G401 (cell line): ENCODE measurements around the gene MND1. TPM values are rescaled to one million over a fixed set of nuclear protein-coding genes. Genes with fewer than 3 reads are reported as not detected.

Source experiments
- DNase-seq: peaks from one replicate; pipeline ENCODE4 v3.0.0-alpha.2; 2015; ENCODE audit warnings: low spot score
- in situ Hi-C: cut with HindIII; loops from 2 replicates; pipeline ENCODE4 v1.10.0; 2016; ENCODE audit warnings: low sequenced_read_pairs, mixed read lengths
- total RNA-seq: library from RNA; depleted of rRNA; stranded (reverse); fragments of >200 nt; shearing (Covaris generic); gene quantifications from 2 replicates; pipeline ENCODE4 v1.2.3, GENCODE V29; 2014

The MND1 gene
- total RNA-seq, 1 experiment from 2014 or later: 16.2 TPM

DNA sequence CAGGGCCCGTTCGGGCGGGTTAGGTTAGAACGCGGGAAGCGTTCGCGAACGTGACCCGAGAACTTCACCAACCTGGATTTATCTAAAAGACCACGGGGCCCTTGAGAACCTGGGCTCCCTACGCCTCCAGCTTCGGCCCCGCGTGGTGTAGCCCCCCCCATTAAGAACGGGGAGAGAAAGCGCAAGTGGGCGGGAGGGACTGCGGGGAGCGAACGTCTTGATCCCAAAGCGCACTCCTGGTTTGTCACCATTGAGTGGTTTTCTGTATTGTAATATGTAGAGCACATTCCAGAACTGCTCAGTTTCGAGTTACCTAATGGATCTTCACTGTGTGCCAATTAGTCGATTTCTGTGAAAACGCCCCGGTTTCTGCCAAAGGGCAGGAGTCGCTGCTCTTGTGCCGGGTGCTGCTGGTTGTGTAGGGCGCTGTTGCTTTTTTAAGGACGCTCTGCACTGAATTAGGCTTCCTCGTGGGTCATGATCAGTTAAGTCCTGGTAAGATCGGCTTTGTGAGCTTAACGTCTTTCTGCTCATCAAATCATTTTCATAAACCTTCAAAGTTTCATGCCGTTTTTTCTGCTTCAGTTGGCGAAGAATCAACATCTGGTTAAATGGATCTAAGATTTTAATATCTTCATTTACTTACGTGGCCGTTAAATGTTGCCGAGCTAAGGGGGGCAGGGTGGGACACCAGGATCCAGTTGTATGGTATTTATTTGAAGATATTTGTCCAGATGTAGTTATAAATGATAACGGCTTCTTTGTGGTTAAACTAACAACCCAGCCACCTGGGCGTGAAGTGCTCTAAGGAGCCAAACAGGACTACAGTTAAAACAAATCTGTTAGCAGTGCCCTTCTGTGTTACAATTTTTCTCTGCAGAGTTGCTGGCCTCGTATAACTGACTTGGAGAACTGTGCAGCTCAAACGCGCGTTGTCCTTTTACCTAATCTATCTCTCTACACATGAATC lies 809 bp downstream of the MND1 start:
- in situ Hi-C loops: no loop called here
- peak; percentile 53 for DNase-seq

DNA sequence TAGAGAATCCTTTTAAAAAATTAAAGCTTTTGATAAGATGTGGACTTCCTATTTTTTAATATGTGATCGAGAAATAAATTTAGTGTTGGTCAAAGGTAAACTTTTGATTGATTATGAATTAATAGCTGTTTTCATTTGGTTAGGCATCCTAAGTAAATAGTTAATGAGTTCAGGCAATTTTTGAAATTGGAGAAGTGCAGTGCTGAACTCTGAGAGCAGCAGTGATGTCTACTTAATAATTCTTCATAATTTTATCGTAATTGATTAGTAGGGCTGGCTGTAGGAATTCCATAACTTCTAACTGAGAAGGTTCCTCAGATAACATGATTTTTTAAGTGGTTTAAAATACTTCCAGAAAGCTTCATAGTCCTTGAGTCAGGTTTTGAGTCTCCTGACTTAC lies 1.5 kb downstream of the MND1 start:
- in situ Hi-C loops: no loop called here
- no peak for DNase-seq

DNA sequence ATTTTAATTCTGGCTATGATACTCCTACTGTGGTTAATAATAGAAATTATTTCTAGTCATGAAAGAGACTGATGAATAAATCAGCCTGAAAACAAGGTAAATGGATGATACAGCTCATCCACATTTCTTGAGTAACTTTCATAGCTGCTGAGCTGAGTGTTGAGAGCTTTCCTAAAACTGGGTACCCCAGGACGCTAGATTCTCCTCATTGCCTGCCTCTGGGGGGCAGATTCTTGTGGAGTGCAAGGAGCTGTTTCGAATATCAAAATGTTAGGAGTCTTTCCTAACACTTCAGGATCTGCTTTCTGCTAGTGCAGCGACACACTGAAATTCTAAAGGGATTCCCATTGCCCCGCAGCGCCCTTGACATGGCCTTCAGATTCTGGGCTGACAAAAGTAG lies 2.1 kb downstream of the MND1 start:
- in situ Hi-C loops: no loop called here
- no peak for DNase-seq

- DNase-seq: no peak
- in situ Hi-C loops: no loop called here
Measured at GRCh38 chr4:153347117-153347516, 2.6 kb downstream of the MND1 start.

GRCh38 chr4:153348006-153348405 lies 3.5 kb downstream of the MND1 start:
- in situ Hi-C loops: no loop called here
- DNase-seq: no peak

DNA sequence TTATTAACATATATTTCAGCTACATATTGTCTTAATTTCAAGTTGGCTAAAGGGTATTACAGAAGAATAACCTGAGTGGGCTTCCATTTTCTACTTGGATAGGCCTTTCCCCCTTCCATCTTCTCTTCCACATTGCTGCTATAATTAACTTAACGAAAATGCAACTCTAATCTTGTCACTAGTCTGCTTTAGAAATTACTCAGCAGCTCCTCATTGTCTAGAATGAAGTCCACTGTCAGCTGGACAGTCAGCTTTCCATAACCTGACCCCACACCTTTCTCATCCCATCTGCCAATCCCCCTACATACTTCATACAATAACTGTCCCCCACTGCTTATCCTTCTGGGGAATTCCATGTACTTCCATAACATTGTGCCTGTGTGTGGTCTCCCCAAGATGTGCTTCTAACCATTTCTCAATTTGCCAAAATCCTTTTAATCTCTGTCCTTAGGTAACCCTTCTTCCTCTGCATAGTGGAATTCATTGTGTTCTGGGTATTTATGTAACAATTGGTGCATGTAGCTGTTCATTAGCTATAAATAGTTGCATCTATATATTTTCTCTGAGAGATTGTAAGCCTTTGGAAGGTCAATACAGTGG lies 4.8 kb downstream of the MND1 start:
- in situ Hi-C loops: no loop called here
- no peak for DNase-seq

DNA sequence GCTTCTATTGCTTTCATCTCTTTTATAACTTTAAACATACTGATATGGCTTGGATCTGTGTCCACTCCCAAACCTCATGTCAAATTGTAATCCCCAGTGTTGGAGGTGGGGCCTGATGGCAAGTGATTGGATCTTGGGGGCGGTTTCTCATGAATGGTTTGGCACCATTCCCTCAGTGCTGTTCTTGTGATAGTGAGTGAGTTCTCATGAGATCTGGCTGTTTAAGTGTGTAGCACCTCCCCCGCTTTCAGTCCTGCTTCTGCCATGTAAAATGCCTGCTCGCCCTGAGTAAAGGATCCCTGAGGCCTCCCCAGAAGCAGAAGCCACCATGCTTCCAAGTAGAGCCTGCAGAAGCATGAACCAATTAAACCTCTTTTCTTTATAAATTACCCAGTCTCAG lies 17.7 kb downstream of the MND1 start:
- DNase-seq: no peak
- in situ Hi-C loops: no loop called here

- in situ Hi-C loops: no loop called here
- no peak for DNase-seq
Measured at GRCh38 chr4:153364061-153364460, 19.6 kb downstream of the MND1 start.

DNA sequence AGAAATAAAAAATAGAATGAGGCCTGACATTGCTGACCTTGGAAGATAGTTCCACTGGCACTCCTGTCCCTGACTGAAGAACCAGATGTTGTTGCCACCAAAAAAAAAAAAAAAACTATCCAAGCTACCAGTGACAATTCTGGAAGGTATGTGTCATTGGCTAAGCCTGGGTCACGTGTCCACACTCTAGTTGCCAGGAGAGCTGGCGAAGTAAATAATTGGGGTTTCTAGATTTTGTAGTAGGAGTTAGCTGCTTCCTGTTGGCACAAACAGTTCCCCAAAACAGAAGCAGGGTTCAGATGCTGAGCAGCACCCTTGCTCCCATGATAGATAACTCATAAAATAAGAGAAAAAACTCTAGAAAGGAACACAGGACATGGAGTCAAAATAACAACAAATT lies 20.5 kb downstream of the MND1 start:
- in situ Hi-C loops: no loop called here
- no peak for DNase-seq

DNA sequence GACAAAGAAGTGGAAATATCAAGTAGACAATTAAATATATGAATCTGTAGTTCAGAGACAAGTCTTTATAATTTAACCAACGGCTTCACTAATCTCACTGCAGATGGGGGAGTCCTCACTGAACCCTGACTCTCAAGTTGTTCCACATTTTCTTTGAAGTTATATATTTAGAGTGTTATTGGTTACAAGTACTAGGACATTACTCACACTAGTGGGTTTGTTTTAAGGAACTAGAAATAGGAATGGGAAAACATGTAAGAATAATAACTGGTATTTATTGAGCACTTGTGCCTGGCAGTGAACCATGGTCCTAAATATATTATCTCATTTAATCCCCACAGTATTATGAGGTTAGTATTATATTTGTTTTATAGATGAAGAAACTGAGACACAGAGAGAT lies 22.0 kb downstream of the MND1 start:
- no peak for DNase-seq
- in situ Hi-C loops: no loop called here

DNA sequence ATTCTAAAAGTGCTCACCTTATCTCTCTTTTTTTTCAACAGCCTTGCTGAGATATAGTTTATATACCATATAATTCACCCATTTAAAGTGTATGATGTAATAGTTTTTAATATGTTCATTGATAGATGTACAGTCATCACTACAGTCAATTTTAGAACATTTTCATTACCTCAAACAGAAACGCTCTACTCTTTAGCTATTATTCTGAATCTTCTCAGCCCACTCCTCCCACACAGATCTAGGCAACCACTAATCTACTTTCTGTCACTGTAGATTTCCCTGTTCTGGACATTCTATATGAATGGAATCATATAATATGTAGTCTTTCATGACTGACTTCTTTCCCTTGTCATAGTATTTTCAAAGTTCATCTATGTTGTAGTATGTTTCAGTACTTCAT lies 22.6 kb downstream of the MND1 start:
- in situ Hi-C loops: no loop called here
- no peak for DNase-seq

DNA sequence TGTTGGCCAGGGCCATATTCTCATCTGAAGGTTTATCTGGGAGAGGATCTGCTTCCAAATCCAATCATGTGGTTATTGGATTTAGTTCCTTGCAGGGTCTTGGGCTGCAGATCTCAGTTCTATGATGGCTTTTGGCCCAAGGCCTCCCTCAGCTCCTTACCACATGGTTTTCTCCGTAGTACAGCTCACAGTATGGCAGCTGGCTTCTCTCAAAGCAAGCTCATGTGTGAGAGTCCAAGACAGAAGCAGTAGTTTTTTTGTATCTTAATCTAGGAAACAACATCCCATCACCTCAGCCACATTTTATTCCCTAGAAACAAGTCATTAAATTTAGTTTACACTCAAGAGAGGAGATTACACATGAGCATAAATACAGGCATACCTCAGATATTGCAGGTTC lies 24.5 kb downstream of the MND1 start:
- in situ Hi-C loops: no loop called here
- no peak for DNase-seq

DNA sequence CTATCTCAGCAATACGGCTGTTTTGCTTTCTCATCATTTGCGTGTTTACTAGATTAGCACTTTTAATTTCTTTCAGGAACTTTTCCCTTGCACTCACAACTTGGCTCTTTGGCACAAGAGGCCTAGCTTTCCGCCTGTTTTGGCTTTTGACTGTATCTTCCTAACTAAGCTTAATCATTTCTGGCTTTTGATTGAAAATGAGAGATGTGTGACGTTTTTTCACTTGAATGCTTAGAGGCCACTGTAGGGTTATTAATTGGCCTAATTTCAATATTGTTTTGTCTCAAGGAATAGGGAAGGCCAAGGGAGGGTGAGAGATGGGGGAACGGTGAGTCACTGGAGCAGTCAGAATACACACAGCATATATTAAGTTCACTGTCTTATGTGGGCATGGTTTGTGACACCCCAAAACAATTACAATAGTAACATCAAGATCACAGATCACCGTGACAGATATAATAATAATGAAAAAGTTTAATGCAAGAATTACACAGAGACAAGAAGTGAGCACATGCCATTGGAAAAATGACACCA lies 27.3 kb downstream of the MND1 start:
- in situ Hi-C loops: no loop called here
- no peak for DNase-seq

- no peak for DNase-seq
- in situ Hi-C loops: no loop called here
Measured at GRCh38 chr4:153372967-153373562, 28.6 kb downstream of the MND1 start.

DNA sequence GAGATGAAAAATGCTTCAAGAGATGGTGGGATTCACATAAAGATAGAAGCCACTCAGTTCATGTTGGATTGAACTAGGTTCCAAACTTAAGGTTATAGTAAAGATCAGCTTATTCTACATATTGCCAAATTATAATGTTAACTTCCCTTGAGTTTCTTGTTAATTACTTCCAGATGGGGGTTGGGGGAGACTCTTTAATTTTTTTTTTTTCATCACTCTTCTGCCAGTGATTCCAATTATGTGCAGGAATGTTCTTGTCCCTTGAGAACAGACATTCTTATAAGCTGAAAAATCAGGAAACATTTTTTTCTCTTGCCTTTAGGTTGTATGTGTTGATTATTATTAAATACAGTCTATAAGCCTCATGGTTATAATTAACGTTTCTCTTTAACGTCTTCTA lies 30.0 kb downstream of the MND1 start:
- DNase-seq: no peak
- in situ Hi-C loops: no loop called here

- no peak for DNase-seq
- in situ Hi-C loops: no loop called here
Measured at GRCh38 chr4:153375303-153375702, 30.8 kb downstream of the MND1 start.

DNA sequence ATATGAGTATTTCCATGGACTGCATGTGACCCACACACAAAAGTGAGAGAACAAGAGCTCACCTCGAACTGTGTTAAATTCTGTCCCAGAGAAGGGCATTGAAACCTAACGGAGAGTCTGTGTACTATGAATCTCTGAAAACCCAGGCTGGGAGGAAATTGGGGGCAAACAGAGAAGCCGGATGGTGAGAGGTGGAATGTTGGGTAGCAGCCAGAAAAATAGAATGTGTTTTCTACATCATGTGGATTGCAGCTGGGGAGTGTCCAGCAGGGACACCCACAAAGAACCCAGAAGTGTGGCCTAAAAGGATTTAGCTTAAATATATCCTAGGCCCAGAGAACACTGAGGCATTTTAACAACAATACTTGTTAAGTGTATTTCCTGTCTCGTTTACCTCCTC lies 38.6 kb downstream of the MND1 start:
- in situ Hi-C loops: no loop called here
- DNase-seq: no peak

DNA sequence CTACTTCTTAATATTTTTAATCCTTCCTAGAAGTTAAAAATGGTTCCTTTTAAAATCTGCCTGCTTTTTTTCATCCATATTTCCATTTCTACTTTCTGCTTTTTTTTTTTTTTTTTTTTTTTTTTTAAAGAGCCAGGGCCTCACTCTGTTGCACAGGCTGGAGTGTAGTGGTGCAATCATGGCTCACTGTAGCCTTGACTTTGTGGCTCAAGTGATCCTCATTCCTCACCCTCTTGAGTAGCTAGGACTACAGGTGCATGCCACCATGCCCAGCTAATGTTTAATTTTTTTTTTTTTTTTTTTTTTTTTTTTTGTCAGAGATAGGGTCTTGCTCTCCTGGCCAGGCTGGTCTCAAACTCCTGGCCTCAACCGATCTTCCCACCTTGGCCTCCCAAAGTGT lies 39.7 kb downstream of the MND1 start:
- in situ Hi-C loops: no loop called here
- DNase-seq: no peak

- DNase-seq: no peak
- in situ Hi-C loops: no loop called here
Measured at GRCh38 chr4:153385784-153386183, 41.3 kb downstream of the MND1 start.

DNA sequence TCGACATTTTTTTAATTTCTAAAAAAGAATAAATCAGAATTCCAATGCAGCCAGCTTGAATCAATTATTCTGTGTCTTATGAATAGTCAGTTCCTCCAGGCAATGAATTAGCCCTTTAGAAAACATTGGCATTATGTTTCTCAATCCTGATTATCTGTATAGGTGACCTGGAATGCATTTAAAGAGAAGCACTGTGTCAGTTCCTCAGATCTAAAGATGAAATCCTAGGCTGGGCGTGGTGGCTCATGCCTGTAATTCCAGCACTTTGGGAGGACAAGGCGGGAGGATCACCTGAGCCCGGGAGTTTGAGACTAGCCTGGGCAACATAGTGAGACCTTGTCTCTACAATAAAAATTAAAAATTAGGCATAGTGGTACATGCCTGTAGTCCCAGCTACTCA lies 43.5 kb downstream of the MND1 start:
- DNase-seq: no peak
- in situ Hi-C loops: no loop called here
